Measurements from ENCODE around the gene AMY2B.
"Not testable (repeated sequence)": the region's sequence is repeated elsewhere in the genome, so short reads cannot be mapped to it uniquely, and the experiment has no call there.

AMY2B gene

DNA sequence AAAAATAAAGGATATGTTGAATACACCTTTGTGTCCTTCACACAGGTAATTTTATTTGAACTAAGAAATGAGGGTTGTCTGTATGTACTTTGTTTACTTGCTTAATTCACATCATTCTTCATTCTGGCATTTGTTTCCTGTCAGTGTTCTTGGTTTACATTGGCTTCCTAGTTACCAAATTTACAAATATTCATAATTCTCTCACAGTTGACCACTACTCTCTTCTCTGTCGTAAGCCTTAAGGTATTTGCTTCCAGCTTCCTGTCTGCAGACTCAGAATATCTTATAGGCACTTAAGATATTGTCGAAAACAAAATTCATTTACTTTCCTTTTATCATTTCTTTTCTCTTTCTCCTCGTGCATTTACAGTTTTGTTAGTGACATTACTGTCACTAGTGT is 30.0 kb upstream of the AMY2B start:
- in situ Hi-C loops (cut with HindIII; ENCODE audit: low sequenced_read_pairs): no loop called here
- DNase-seq (ENCODE audit: low read depth, low spot score): no peak
- H3K4me3 ChIP-seq (ENCODE audit: low read depth, low read length): no peak overlapping the region
- TF ChIP-seq, protein P1, sequence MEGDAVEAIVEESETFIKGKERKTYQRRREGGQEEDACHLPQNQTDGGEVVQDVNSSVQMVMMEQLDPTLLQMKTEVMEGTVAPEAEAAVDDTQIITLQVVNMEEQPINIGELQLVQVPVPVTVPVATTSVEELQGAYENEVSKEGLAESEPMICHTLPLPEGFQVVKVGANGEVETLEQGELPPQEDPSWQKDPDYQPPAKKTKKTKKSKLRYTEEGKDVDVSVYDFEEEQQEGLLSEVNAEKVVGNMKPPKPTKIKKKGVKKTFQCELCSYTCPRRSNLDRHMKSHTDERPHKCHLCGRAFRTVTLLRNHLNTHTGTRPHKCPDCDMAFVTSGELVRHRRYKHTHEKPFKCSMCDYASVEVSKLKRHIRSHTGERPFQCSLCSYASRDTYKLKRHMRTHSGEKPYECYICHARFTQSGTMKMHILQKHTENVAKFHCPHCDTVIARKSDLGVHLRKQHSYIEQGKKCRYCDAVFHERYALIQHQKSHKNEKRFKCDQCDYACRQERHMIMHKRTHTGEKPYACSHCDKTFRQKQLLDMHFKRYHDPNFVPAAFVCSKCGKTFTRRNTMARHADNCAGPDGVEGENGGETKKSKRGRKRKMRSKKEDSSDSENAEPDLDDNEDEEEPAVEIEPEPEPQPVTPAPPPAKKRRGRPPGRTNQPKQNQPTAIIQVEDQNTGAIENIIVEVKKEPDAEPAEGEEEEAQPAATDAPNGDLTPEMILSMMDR (IDR thresholded peaks at IDR 0.05; ENCODE audit: low read depth, low read length): no peak

DNA sequence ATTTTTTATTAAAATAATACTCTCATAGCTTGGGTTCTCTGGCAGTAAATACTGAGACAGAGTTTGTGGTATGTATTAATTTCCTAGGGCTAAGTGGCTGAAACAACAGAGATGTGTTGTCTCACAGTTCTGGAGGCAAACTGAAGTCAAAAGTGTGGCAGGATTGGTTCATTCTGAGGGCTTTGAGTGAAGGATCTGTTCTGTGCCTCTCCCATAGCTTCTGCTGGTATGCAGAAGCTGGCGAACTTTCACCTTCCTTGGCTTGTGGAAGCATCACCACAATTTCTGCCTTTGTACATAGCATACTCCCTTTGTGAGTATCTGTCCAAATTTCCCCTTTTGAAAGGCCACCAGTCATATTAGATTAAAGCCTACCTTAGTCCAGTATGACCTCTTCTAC is 24.9 kb upstream of the AMY2B start:
- no peak for DNase-seq (ENCODE audit: low read depth, low spot score)
- in situ Hi-C loops (cut with HindIII; ENCODE audit: low sequenced_read_pairs): no loop called here
- H3K4me3 ChIP-seq (ENCODE audit: low read depth, low read length): no peak overlapping the region
- TF ChIP-seq, protein P1 (IDR thresholded peaks at IDR 0.05; ENCODE audit: low read depth, low read length): no peak

DNA sequence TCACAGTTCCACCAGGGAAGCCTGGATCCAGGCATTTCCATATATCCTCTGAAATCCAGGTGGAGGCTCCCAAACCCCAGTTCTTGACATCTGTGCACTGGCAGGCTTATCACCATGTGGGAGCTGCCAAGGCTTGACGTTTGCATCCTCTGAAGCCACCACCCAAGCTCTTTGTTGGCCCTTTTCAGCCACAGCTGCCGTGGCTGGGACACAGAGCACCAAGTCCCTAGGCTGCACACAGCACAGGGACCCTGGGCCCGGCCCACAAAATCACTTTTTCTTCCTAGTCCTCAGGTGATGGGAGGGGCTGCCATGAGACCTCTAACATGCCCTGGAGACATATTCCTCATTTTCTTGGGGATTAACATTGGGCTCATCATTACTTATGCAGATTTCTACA is 23.5 kb upstream of the AMY2B start:
- H3K4me3 ChIP-seq (ENCODE audit: low read depth, low read length): no peak overlapping the region
- in situ Hi-C loops (cut with HindIII; ENCODE audit: low sequenced_read_pairs): no loop called here
- no peak for DNase-seq (ENCODE audit: low read depth, low spot score)
- TF ChIP-seq, protein P1 (IDR thresholded peaks at IDR 0.05; ENCODE audit: low read depth, low read length): no peak

DNA sequence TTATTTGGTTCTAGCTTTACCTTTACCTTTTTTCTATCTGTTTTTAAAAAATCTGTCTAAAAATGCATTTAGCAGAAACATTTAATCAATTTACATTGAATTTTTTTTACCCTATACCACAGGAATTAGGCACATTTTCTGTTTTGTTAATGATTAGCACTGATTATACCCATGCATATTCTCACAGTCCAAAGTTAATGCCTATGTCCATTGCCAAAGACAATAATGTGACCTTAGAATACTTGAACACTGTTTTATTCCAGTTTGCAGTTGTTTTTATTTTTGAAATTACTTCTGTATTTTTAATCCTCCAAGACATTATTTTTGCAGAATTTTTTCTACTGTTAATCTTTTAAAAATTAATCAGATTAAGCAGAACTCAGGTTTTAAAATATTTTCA is 11.0 kb upstream of the AMY2B start:
- in situ Hi-C loops (cut with HindIII; ENCODE audit: low sequenced_read_pairs): no loop called here
- no peak for DNase-seq (ENCODE audit: low read depth, low spot score)
- TF ChIP-seq, protein P1 (IDR thresholded peaks at IDR 0.05; ENCODE audit: low read depth, low read length): no peak
- no peak overlapping the region for H3K4me3 ChIP-seq (ENCODE audit: low read depth, low read length)

DNA sequence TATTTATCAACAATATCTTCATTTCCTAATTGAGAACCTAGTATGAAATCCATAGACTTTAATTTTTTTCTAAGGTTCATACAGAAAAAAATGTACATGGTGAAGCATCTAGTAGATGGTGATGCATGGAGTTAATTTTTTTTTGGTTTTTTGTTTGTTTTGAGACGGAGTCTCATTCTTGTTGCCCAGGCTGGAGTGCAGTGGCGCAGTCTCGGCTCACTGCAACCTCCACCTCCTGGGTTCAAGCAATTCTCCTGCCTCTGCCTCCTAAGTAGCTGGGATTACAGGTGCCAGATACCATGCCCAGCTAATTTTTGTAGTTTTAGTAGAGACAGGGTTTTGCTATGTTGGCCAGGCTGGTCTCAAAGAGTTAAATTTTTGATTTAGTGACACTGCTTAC is 10.3 kb upstream of the AMY2B start:
- DNase-seq (ENCODE audit: low read depth, low spot score); H3K4me3 ChIP-seq (ENCODE audit: low read depth, low read length); in situ Hi-C loops (cut with HindIII; ENCODE audit: low sequenced_read_pairs): not testable (repeated sequence)

DNA sequence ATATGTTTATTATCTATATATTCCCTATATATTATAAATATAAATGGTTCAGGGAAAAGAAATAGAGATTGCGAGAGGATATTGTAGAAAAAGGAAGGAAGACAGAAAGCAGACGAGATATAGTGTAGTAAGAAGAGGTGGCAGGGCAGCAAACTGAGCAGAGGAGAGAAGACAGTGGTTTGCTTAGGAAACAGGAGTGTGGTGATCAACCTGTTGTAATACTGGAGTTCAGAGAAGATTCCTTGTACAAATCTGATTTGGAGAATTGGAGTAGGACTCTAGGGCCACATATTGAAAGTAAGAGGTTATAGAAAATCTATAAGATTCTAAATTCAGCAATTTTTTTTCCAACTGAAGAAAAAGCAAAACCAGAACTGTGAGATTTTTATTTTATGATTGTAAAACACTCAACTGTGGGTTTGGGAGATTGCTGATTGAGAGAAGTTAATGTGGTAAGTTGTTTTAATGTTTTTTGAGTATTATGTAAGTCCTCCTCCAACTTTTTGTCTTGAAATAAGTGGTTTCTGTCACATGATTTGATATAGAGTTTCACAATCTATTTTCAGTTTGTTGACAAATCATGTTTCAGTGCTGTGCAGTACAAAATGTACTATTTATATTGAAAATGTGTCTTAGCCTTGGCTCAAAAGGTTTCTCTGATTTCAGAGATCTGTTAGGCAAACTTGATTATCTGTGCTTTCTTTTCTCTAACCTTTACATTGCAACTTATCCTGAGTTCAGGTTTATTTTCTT is 9.6 kb upstream of the AMY2B start:
- H3K4me3 ChIP-seq (ENCODE audit: low read depth, low read length): no peak overlapping the region
- TF ChIP-seq, protein P1 (IDR thresholded peaks at IDR 0.05; ENCODE audit: low read depth, low read length): no peak
- no peak for DNase-seq (ENCODE audit: low read depth, low spot score)
- in situ Hi-C loops (cut with HindIII; ENCODE audit: low sequenced_read_pairs): no loop called here

DNA sequence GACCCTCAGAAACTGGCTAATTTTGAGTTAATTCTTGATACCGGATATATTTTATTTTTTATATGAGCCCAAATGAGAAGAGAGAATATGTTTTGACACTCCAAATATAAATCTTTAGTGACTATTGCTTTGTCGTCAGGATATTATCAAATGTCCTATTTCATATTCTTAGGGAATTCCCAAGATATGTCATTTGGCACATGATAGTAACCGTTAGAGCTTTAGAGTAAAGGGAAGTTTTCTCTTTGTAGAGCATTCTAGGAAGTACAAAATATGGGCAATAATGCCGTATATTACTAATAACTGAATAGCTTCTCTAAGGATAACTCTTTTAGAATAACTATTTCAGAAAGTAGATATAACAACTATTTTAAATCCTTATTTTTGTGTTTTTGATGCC is 8.3 kb upstream of the AMY2B start:
- DNase-seq (ENCODE audit: low read depth, low spot score): no peak
- TF ChIP-seq, protein P1 (IDR thresholded peaks at IDR 0.05; ENCODE audit: low read depth, low read length): no peak
- in situ Hi-C loops (cut with HindIII; ENCODE audit: low sequenced_read_pairs): no loop called here
- H3K4me3 ChIP-seq (ENCODE audit: low read depth, low read length): no peak overlapping the region

Measured in astrocyte of the spinal cord (primary cell).